Stimulated activated CD8-positive, alpha-beta memory T cell treated with anti-CD3 and anti-CD28 coated beads, Interleukin-2, amount 100 ng/mL, for 48 hours (primary cell): ENCODE data around the gene DSC2.
"Not testable (repeated sequence)": the region's sequence is repeated elsewhere in the genome, so short reads cannot be mapped to it uniquely, and the experiment has no call there.

Experiments
- DNase-seq, 2 donors: peaks; one replicate each; pipeline ENCODE4 v3.0.0-alpha.2; 2020; ENCODE audit warnings: low read depth in 2 of 2

DSC2 gene

GRCh38 chr18:31102025-31102684 lies at the start of gene DSC2:
Gene DSC2 (minus strand): TSS chr18:31102421. CDS start chr18:31101971, 450 bp downstream.
- no peak for DNase-seq

- no peak for DNase-seq
Observed at GRCh38 chr18:31149351-31149750, 47.1 kb upstream of the DSC2 start.

- no peak for DNase-seq
Observed at GRCh38 chr18:31148600-31148999, 46.4 kb upstream of the DSC2 start.

GRCh38 chr18:31146809-31147208 lies 44.6 kb upstream of the DSC2 start:
- no peak for DNase-seq

- no peak for DNase-seq
Observed at GRCh38 chr18:31143025-31143424, 40.8 kb upstream of the DSC2 start.

- DNase-seq = no peak
Observed at GRCh38 chr18:31138709-31139108, 36.5 kb upstream of the DSC2 start.

GRCh38 chr18:31134988-31135529 lies 32.8 kb upstream of the DSC2 start:
- no peak for DNase-seq

- DNase-seq = no peak
Observed at GRCh38 chr18:31129398-31130115, 27.3 kb upstream of the DSC2 start.

- DNase-seq = no peak
Observed at GRCh38 chr18:31125878-31126277, 23.7 kb upstream of the DSC2 start.

GRCh38 chr18:31123125-31123524 lies 20.9 kb upstream of the DSC2 start:
- DNase-seq = not testable (repeated sequence)

- no peak for DNase-seq
Observed at GRCh38 chr18:31120594-31120993, 18.4 kb upstream of the DSC2 start.

- no peak for DNase-seq
Observed at GRCh38 chr18:31116853-31117595, 14.8 kb upstream of the DSC2 start.

- DNase-seq = no peak
Observed at GRCh38 chr18:31112804-31113203, 10.6 kb upstream of the DSC2 start.

- no peak for DNase-seq
Observed at GRCh38 chr18:31105733-31106132, 3.5 kb upstream of the DSC2 start.

- no peak for DNase-seq
Observed at GRCh38 chr18:31104444-31104843, 2.2 kb upstream of the DSC2 start.

GRCh38 chr18:31103423-31103822 lies 1.2 kb upstream of the DSC2 start:
- no peak for DNase-seq

- DNase-seq = no peak
Observed at GRCh38 chr18:31102941-31103340, 720 bp upstream of the DSC2 start.

- no peak for DNase-seq
Observed at GRCh38 chr18:31101183-31102024, 817 bp downstream of the DSC2 start.

GRCh38 chr18:31100436-31101182 lies 1.6 kb downstream of the DSC2 start:
- DNase-seq = no peak

GRCh38 chr18:31099450-31100230 lies 2.6 kb downstream of the DSC2 start:
- DNase-seq = no peak
